Mucosa of gallbladder (tissue), 1 donor: Measurements from ENCODE around the gene NEUROG1. TPM values are rescaled to one million over a fixed set of nuclear protein-coding genes. Genes with fewer than 3 reads are reported as not detected.
A peak's percentile ranks its signal among the peaks of the same experiment; 100 is the strongest.

Experiments used
- DNase-seq: peaks from one replicate; pipeline ENCODE4 v3.0.0-alpha.2; 2020; ENCODE audit warnings: low spot score
- total RNA-seq: library from RNA; stranded (reverse); gene quantifications from one replicate; pipeline ENCODE4 v1.2.1, GENCODE V29; 2021
- donor health status: DM: no; HTN: no; CAD: no.

The NEUROG1 gene
- not detected for total RNA-seq

DNA sequence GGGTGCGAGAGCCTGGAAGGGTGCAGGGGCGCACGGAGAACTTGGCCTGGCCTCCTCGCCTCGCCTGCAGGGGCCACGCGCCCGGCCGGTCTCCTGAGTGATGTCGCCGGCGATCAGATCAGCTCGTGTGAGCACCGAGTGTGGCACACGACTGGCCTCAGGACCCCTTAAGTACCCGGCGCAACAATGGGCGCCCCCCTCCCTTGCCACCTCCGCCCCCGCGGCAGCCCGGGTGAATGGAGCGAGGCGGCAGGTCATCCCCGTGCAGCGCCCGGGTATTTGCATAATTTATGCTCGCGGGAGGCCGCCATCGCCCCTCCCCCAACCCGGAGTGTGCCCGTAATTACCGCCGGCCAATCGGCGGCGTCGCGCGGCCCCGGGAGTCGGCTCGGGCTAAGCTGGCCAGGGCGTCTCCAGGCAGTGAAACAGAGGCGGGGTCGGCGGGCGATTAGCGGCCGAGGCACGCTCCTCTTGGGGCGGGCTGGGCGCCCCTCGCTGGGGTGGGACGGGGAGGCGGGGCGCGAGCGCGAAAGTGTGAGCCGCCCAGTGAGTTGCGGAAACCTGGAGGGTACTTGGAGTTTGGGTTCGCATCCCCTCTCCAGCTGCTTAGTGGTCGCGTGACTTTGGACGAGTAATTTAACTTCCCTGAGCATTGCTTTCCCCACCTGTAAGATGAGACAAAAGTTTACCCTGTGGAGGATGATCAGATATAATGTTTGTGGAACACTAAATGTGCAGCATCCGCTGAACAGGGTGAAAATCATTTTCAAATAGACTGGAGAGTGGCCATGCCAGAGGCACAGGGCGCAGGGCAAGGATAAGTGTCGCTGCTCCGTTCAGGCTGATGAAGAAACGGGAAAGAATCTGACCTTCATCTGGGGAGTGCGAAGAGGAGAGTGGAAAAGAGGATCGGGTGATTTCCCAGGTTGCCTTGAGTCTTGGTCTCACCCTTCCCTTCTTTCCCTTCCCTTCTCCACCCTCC lies at the start of gene NEUROG1:
TSS of gene NEUROG1 (minus strand) at position 145 of the 982 bp plus-strand sequence. CDS start 274 bp downstream, outside the sequence.
- DNase-seq, result no peak

GRCh38 chr5:135584918-135585317 lies 49.2 kb upstream of the NEUROG1 start:
- no peak for DNase-seq

DNA sequence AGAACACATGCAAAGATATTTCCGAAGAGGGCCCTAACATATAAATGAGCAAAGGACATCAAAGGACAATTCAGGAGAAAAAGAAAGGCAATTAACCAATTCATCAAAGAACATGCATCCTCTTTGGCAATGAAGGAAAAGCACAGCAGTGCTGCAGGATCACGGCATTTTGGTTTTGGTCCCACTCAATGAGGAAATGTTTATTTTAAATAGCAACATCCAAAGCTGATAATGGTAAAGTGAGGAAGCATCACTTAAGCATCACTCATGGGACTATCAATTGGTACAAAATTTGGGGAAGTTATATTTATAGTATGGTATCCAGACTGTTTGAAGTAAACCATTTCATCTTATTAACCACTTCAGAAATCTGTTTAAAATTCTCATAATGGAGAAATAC lies 48.5 kb upstream of the NEUROG1 start:
- no peak for DNase-seq

DNA sequence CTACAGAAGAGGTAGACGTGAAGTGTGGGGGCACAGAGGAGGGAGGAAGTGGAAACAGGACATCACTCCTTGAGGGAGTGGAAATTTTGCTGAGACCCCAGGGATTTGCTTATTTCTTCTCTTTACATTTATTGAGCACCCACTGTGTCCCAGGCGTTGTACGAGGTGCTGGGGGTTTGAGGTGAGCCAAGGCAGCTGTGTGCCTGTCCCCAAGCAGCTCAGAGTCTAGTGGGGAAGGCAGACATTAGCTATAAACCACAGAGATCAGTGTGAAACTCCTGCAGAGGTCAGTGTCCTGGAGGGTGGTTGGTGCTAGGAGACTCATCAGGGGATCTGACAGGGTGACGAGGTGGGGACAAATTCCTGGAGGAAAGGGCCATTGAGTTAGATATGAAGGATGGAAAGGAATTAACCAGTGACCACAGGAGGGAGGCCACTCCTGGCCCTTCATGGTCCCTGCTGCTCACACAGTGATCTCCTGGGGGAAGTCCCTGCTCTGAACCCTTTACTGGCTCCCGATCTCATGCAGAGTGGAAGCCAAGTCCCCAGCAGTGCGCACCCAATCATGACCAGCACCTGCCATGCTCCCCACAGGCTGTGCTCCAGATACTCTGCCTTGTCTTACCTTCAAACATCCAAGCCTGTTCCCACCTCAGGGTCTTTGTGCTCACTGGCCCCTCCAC lies 46.5 kb upstream of the NEUROG1 start:
- DNase-seq, result no peak

DNA sequence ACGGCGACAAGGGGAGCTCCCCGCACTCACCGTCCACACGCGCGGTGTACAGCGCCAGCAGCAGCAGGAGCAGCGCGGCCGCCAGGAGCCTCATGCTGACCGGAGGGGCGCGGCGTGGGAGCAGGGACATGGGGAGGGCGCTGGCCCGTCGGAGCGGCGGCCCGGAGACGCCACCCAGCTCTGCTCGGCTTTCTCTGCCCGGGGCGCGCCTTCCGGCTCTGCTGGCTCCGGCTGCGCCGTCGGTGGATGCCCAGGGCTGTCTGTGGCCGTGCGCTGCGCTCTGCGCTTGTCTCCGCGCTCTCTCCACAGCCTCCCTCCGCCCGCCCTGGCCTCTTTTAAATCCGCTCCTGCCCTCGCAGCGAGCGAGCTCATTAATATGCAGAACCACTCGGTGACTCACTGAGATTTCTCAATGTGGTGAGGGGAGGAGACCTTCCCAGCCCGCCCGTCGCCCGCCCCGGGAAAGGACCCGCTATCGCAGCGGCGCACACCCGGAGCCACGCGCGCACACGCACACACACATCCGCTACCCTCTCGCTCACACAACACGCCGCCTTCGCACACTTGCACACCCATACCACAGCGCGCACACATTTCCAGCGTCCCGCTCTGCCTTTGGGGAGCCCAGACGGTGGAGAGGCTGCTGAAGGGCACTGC lies 43.0 kb upstream of the NEUROG1 start, which contains the start of gene CXCL14:
TSS of gene CXCL14 (minus strand) at position 307 of the 657 bp plus-strand sequence. CDS start at position 94, 213 bp downstream.
- DNase-seq, result no peak

- DNase-seq, result no peak
Observed at GRCh38 chr5:135578305-135578684, 42.5 kb upstream of the NEUROG1 start.

GRCh38 chr5:135577421-135577820 lies 41.7 kb upstream of the NEUROG1 start:
- no peak for DNase-seq

DNA sequence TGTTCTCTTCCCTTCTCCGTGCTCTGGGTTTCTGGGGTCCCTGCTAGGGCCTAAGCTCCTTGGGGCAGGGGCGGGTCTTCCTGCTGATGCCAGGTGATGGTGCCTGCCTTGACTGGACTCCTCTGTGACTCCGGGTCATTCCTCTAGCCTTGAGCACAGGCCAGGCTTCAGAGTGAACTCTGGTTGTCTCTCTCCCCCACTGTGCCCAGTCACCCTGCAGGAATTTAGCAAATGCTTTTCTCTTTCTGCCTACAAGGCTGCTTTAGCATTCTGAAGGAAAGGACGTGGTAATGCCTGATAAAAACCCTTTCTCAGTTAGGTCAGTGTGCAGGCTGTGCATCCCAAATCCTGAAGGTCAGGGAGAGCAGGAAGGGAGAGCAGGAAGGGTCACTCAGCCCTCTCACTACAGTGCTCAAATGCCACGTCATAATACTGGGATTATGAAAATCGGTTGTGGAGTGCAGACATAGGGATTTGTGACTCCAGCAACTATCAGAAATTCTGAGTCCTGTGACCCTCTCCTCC lies 40.4 kb upstream of the NEUROG1 start:
- DNase-seq, result no peak

- DNase-seq, result no peak
Observed at GRCh38 chr5:135574493-135574892, 38.7 kb upstream of the NEUROG1 start.

DNA sequence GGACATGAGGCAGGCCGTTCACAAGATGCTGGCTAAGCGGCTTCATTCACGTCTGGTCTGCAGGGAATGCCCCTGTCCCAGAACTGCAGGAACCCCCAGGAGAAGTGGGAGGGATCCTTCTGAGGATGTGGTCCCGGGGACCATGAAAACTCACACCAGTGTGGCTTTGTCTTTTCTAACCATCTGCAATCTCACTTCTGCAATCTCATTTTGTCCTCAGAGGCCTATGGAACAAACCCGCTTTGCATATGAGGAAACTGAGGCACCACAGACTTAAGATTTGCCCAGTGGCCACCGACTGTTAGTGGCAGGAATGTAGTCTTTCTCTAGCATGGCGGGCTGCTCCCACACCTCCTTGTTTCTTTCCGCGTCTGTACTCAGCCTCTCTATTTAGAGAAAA lies 36.1 kb upstream of the NEUROG1 start:
- no peak for DNase-seq

- DNase-seq, result no peak
Observed at GRCh38 chr5:135571066-135571609, 35.4 kb upstream of the NEUROG1 start.

GRCh38 chr5:135570453-135570764 lies 34.6 kb upstream of the NEUROG1 start:
- no peak for DNase-seq

DNA sequence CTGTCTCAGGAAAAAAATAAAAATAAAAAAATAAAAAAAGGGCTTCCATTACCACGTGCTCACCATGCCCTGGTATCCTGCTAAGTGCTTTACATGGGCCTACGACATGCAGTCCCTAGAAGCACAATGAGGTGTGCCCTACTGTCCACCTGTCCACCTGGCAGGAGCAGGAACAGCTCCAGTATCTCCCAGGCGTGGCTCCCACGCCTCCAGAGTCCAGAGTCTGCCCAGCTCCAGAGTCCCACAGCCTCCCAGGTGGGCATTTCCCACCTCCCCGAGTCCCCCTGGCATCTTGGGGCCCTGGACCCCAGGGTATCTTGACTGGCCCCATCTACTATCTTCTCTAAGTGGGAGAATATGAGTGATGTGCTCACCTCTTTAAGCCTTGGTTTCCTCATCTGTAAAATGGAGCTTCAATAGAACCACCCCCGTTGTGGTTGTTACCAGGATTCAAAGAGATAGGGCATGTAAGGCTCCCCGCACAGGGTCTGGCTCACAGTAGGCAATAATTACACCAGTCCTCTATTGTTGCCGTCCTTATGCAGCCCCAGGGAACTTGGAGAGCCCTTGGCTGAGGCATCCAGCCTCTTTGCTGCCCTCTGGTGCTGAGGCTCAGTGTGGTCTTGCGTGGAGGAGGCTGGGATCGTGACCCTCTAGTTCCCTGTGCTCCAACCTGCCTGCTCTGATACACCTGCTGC lies 34.1 kb upstream of the NEUROG1 start:
- no peak for DNase-seq

- DNase-seq, result no peak
Observed at GRCh38 chr5:135568923-135569360, 33.2 kb upstream of the NEUROG1 start.

DNA sequence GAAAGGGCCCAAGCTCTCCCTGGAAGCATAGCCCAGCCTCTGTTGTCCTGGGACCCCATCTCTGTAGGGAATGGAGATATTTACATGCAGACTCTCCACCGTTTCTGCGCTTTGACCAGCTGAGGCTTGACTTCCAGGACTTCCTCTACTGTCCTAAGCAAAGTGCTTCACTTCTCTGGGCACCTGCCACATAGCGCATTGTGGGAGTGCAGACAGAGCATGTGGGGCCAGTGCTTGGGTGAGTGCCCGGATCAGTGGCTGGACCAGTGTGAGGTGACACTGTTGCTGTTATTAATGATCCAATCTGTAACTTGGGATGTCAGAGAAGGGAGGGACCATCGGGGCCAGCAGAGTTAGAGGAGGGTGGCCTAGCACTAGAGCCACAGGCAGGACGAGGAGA lies 32.5 kb upstream of the NEUROG1 start:
- no peak for DNase-seq

DNA sequence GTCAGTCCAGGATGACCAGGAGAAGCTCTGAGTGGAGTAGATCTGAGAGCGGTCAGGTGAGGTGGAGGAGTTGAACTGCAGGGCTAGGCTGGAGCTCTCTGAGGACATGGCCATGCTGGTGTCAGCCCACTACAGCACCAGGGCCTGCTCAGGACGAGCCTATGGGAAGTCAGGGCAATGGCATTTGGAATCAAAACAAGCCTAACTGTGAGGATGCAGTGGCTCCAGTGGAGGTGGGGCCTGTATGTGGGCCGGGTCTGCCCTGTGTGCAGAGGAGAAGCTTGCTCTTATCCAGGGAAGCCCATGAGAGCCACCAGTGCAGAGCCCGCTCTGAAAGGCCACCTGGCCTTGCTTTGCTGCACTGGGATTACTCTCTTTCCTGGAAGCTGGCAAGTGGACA lies 31.9 kb upstream of the NEUROG1 start:
- no peak for DNase-seq

DNA sequence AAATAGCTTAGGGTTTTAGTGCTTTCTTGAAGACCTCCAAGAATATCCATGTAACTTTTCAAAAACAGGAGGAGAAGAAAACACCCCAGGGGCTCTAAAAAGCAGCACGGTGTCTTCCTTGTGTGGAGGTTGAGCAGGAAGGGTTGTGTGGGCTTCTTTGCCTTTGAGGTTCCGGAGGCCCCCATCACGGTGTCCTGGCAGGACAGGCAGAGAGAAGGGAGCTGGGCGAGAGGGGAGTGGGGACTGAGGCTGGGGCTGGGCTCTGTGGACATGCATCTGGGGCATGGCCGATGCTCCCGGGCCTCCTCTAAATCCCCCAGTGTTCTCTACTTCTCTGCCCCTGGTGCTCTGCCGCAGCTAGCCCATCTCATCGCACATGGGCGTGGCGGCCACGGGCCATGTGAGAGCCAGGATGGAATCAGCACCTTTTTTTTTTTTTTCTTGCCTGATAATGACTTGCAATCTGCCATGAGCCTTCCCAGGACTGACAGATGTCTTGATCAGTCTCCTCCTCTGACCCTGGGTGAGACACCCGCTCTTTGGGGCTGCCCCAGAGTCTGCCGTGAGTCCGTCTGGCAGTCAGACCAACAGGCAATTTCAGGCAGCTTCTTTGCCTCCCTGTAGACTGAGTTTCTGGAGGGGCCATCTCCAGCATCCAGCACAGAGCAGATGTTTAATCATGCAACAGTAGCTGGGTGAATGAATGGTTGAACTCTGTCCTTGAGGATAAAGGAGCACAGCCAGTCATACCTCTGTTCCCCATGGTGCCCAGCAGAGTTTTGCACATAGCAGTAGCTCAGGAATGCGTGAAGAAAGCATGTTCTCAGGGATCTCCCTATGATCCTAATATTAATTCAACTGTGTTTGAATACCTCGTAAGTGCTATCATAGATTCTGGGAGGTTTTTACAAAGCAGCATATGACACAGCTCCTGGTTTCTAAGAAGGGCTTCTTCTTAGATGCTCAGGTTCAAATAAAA lies 30.9 kb upstream of the NEUROG1 start:
- DNase-seq, result no peak

GRCh38 chr5:135565725-135566421 lies 30.1 kb upstream of the NEUROG1 start:
- peak; percentile 76 for DNase-seq

DNA sequence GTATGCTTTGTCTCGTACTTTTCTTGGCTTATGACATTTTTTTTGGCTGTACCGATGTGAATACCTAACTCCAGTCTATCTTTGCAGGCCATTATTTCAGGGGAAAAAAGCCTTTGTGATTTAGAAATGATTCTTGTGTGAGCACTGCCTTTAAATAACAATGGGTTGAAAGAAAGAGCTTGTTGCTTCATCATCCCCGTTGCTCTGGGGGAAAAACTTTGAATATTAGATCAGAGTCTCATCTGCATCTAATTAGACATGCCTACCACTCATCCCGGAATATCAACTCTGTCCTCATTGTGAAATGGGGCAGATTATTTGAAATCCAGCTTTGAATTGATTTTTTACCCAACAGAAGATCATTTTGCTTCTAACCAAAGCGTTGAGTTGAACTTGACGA lies 29.5 kb upstream of the NEUROG1 start:
- DNase-seq, result no peak
